ENCODE data around the gene CNNM4.

GRCh38 chr2:96819128-96819875 lies 58.6 kb downstream of the CNNM4 start:
- TF ChIP-seq CTCF (IDR thresholded peaks at IDR 0.05; ENCODE audit: insufficient read depth, low read length, poor library complexity, severe bottlenecking), result no peak
- no peak for TF ChIP-seq EZH2phosphoT487 (conservative IDR thresholded peaks at IDR 0.05; ENCODE audit: low read length)

All from SU-DHL-6 (cell line).